AG04449 (cell line): Measurements from ENCODE around the gene PRKAR1A.

ENCODE experiments used
- CTCF ChIA-PET: fragments of 350-600 bp; formaldehyde crosslinking; extraction: SDS; loops from one replicate; lab custom pipeline; 2021; ENCODE audit warnings: antibody characterized with exemption; lab: Yijun Ruan, JAX
- POLR2A ChIA-PET: fragments of 400-600, 350-600 bp; formaldehyde crosslinking; extraction: SDS; loops from one replicate; lab custom pipeline; 2020; ENCODE audit warnings: antibody characterized with exemption, inconsistent platforms; lab: Yijun Ruan, JAX
- DNase-seq: peaks from one replicate; pipeline ENCODE4 v3.0.0-alpha.2; 2010; ENCODE audit warnings: low read depth, low spot score
- H3K4me3 ChIP-seq: 2 replicates; pipeline ENCODE4 v1.5.1; 2011; ENCODE audit warnings: low read depth, mild to moderate bottlenecking, control low read depth, low read length
- TF ChIP-seq, protein P1 (sequence below): IDR thresholded peaks from one replicate; pipeline ENCODE4 v1.5.1; 2011; ENCODE audit warnings: mild to moderate bottlenecking, moderate library complexity, low read length, control low read depth, inconsistent platforms; ENCODE audit not compliant: insufficient read depth; ENCODE audit errors: missing control alignments

Gene PRKAR1A

DNA sequence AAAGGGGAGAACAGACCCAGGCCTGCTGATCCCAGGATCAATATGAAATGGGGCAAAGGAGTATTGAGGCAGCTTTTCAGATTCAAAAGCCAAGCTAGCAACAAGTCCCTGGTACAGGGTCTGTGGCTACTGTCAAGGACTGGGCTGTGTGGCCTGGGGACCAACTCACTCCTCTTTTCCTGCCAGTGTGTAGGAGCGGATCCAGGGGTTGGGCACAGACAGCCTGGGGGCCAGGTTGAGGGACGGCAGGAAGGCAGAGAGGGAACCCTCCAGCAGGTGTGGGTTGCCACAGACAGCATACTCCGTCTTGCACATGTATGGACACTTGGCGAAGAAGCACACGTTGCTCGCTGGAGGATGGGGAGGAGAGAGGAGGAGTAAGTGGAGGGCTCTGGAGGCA is 29.6 kb downstream of the PRKAR1A start:
- DNase-seq: no peak
- TF ChIP-seq, protein P1, sequence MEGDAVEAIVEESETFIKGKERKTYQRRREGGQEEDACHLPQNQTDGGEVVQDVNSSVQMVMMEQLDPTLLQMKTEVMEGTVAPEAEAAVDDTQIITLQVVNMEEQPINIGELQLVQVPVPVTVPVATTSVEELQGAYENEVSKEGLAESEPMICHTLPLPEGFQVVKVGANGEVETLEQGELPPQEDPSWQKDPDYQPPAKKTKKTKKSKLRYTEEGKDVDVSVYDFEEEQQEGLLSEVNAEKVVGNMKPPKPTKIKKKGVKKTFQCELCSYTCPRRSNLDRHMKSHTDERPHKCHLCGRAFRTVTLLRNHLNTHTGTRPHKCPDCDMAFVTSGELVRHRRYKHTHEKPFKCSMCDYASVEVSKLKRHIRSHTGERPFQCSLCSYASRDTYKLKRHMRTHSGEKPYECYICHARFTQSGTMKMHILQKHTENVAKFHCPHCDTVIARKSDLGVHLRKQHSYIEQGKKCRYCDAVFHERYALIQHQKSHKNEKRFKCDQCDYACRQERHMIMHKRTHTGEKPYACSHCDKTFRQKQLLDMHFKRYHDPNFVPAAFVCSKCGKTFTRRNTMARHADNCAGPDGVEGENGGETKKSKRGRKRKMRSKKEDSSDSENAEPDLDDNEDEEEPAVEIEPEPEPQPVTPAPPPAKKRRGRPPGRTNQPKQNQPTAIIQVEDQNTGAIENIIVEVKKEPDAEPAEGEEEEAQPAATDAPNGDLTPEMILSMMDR: no peak
- H3K4me3 ChIP-seq: no peak overlapping the region
- CTCF ChIA-PET: interaction anchor here (7.0 kb wide), 1 partner anchor 219 kb away, joined by 52 read pairs; no protein-coding TSS in a partner anchor
- POLR2A ChIA-PET: no interaction called here

DNA sequence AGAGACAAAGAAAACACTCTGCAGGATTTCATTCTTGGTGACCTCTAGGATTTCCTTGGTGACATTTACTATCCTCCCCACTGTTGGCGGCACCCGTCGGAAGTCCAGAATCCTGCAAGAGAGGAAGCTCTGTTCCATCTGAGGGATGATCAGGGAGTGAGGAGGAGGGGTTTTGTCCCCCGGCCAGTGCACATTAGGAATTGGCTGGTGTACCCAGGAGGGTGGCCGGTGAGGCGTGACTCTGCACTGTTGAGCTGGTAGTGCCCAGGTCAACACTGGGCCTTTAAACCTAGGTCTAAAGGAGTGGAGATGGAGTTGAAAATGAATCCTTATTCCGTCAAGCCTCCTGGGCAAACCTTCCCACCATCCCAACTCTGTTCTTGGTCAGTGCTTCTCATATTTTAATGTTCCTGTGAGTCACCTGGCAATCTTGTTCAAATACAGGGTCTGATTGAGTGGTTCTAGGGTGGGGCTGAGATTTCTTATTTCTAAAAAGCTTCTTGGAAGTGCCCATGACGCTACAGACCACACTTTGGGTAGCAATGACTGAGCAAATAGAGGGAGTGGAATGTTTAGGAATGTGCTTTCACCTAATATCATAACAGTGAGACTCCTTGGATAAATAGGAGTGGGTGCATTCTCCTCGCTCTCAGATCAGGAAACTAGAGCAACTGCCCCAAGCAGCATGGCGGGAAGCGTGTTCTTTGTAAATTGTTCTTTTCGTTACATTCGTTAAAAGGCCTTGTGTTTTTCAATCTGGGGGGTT is 30.7 kb downstream of the PRKAR1A start:
- CTCF ChIA-PET: interaction anchor here (0.8 kb wide), 1 partner anchor 9 kb away, joined by 3 read pairs; no protein-coding TSS in a partner anchor
- DNase-seq: no peak
- TF ChIP-seq, protein P1: no peak
- H3K4me3 ChIP-seq: no peak overlapping the region
- POLR2A ChIA-PET: no interaction called here

DNA sequence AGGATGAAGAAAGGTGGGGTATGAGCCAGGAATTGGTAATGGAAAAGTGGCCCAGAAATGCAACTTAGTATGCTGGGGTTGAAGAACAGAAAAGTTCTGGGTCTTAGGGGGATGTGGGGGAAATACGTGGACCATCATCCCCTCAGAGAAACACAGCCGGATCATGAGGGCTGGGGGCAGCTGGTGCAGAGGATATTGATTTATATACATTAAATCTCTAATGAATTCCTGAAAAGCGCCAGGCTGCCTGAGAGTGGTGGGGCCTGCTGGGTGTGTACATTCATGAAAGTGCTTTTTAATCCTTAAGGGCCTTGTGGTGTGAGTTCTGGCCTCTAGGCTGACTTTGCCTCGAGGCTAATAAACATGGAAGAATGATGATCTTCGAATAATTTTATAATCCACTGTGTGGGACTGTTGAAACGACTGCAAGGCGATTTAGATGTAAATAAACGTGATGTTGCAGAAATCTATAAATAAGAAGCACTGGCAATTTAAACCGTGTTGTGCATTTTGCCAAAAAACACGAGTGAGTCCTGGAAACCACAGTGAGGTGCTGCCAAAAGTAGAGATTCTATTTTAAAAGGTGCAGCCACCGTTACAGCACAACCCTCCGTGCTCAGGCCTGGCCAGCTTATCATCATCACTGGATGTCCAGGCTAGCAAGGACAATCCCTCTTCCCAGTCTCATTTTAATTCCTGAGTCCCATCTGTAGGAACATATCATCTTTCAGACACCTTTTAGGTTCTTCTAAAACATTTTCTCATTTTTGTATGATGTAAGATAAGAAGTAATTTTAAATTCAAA is 32.1 kb downstream of the PRKAR1A start:
- POLR2A ChIA-PET: no interaction called here
- no peak overlapping the region for H3K4me3 ChIP-seq

DNA sequence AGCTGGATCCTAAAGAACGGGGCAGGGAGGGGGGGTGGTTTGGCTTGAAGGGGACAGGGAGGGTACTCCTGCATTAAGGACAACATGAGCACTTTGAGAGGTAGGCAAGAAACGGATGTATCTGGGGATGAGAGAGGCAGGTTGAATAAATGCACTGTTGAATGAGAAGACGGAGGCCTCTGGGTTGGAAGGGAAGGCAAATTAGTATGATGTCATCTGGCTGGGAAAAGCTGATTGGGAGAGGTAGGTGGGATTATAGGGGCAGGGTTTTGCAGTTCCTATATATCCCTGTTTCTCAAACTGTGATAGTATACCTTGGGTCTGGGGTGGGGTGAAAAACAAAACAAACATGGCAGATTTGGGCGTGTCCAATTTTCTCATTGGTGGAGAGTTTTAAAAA is 44.3 kb downstream of the PRKAR1A start:
- CTCF ChIA-PET: no interaction called here
- POLR2A ChIA-PET: no interaction called here
- TF ChIP-seq, protein P1: no peak
- DNase-seq: no peak
- H3K4me3 ChIP-seq: no peak overlapping the region

More for the DNA sequence above, 32.1 kb downstream of the PRKAR1A start:
- CTCF ChIA-PET: no interaction called here
- no peak for DNase-seq
- TF ChIP-seq, protein P1: no peak

DNA sequence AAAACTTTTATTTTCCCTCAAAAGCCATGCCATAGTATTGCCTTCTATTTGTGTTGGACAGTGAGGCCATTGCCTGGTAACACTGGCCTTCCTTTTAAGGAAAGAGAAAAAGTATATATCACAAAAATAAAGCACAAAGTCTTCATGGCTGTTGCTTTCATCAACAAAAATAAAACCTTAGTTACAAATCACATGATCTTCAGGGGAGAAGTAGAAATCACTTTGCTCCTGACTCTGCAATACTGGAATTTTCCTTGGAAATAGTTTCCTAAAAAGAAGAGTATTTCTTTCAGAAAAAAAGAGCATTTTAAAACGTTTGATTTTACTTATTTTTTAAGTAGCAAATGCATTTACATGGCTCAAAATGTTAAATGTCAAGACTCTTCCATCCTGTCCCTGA is 47.1 kb downstream of the PRKAR1A start:
- TF ChIP-seq, protein P1: no peak
- no peak overlapping the region for H3K4me3 ChIP-seq
- no peak for DNase-seq
- POLR2A ChIA-PET: no interaction called here
- CTCF ChIA-PET: no interaction called here

DNA sequence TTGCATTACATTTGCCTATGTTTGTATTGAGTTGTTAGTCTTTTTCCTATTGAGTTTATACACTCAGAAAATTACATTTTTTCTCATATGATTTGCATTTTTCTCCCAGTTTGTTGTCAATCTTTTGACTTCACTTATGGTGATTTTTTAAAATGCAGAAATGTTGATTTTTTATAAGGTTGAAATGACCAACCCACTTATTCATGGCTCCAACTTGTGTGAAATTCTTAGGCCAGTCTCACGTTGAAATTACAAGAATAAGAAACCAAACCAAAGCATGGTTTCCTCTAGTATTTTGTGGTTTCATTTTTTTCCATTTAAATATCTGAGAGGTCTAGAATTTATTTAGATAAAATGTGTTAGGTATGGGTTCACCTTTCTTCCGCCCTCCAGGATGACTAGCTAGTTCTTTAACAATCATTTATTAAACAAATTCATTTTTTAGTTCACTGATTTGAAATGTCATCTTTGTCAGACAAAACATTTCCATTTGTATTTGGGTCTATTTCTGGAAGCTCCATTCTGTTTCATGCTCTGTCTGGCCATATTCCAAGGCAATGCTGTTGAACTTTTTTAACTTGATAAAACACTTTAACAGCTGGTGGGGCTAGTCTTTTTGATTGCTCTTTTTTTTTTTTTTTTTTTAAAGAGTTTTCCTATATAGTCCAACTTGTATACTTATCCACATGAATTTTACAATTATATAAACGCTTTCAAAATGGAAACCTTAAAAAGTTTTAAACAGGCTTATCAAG is 48.9 kb downstream of the PRKAR1A start:
- no peak for DNase-seq
- TF ChIP-seq, protein P1: no peak
- POLR2A ChIA-PET: no interaction called here
- CTCF ChIA-PET: no interaction called here
- no peak overlapping the region for H3K4me3 ChIP-seq
